K562 (cell line): ENCODE results near the gene NUDT1. TPM values are rescaled to one million over a fixed set of nuclear protein-coding genes. Genes with fewer than 3 reads are reported as not detected.

Experiments used
- ATAC-seq: fragments of 200-7000 bp; cut with Tn5 transposase; 3 replicates; pipeline ENCODE4 v1.9.1; 2020; ENCODE audit warnings: moderate library complexity
- BruUV-seq: library from RNA; stranded (reverse); fragments of 400-500 nt; replicated peaks from 2 replicates; lab custom pipeline; 2021; lab: Mats Ljungman, UMichigan
- CTCF ChIA-PET: fragments of 300-600 bp; formaldehyde crosslinking; extraction: SDS; loops from one replicate; lab custom pipeline; 2021; ENCODE audit warnings: low intra/inter-chr PET ratio; lab: Yijun Ruan, JAX
- POLR2A ChIA-PET: fragments of 300-600, 350-650 bp; sonication (Branson Sonifier 250); formaldehyde crosslinking; extraction: SDS; loops from one replicate; lab custom pipeline; 2021; ENCODE audit warnings: antibody characterized with exemption, inconsistent platforms; lab: Yijun Ruan, JAX
- DNase-seq, 4 experiments: peaks; one replicate each; pipeline versions ENCODE4 v3.0.0 to v3.0.0-alpha.2; 2011 to 2018; ENCODE audit warnings: low spot score in 3 of 4, mixed read lengths in 3 of 4; ENCODE audit errors: extremely low read depth in 1 of 4
- FAIRE-seq: peaks from 2 replicates; lab custom pipeline; 2011; peaks lifted over from hg19 to GRCh38; lab: Jason Lieb, UNC
- H2AFZ ChIP-seq: 2 replicates; pipeline ENCODE4 v1.6.0; 2011; ENCODE audit warnings: low read depth, low read length, control low read depth, inconsistent platforms
- H3K27ac ChIP-seq: fragments of 200-600 bp; 3 replicates; pipeline ENCODE4 v1.8.0; 2011; ENCODE audit warnings: low read depth, mild to moderate bottlenecking, control low read depth, inconsistent platforms, low read length, moderate library complexity, mixed read lengths; ENCODE audit errors: extremely low read depth
- H3K27me3 ChIP-seq, 2 experiments: fragments of 300-600 bp in 1 of 2; 2 replicates in 1 of 2; 3 replicates in 1 of 2; pipeline versions ENCODE4 v1.6.0 to v1.8.0; 2011; ENCODE audit warnings: inconsistent platforms in 2 of 2, low read length in 2 of 2, mild to moderate bottlenecking in 1 of 2, mixed read lengths in 1 of 2, moderate library complexity in 1 of 2; ENCODE audit not compliant: control insufficient read depth in 2 of 2, insufficient read depth in 2 of 2
- H3K36me3 ChIP-seq: fragments of 300-600 bp; 3 replicates; pipeline ENCODE4 v1.8.0; 2011; ENCODE audit warnings: mild to moderate bottlenecking, low read length, inconsistent platforms; ENCODE audit not compliant: control insufficient read depth, insufficient read depth
- H3K4me1 ChIP-seq, 2 experiments: fragments of 200-600 bp in 1 of 2; replicated peaks in 1 of 2; 2 replicates in 1 of 2; 3 replicates in 1 of 2; pipeline versions ENCODE4 v1.5.1 to v1.8.0; 2011; ENCODE audit warnings: inconsistent platforms in 2 of 2, low read length in 2 of 2, mild to moderate bottlenecking in 1 of 2, mixed read lengths in 1 of 2, moderate library complexity in 1 of 2; ENCODE audit not compliant: control insufficient read depth in 2 of 2, insufficient read depth in 2 of 2
- H3K4me2 ChIP-seq: 2 replicates; pipeline ENCODE4 v1.6.1; 2011; ENCODE audit warnings: low read length, control low read depth, inconsistent platforms, mixed read lengths; ENCODE audit not compliant: insufficient read depth
- H3K4me3 ChIP-seq: fragments of 200-600 bp; sonication (generic), shearing (Covaris generic); 2 replicates; pipeline ENCODE4 v1.5.1; 2016; ENCODE audit warnings: control low read depth, inconsistent platforms
- H3K79me2 ChIP-seq: fragments of 200-600 bp; 3 replicates; pipeline ENCODE4 v1.8.0; 2011; ENCODE audit warnings: low read length, inconsistent platforms; ENCODE audit not compliant: control insufficient read depth, insufficient read depth
- H3K9ac ChIP-seq, 2 experiments: 2 replicates each; pipeline versions ENCODE4 v1.6.0 to v1.6.1; 2011; ENCODE audit warnings: low read depth in 2 of 2, low read length in 2 of 2, control low read depth in 1 of 2, inconsistent platforms in 1 of 2, mild to moderate bottlenecking in 1 of 2, mixed read lengths in 1 of 2; ENCODE audit not compliant: insufficient read depth in 1 of 2
- H3K9me1 ChIP-seq: one replicate; pipeline ENCODE4 v1.6.0; 2011; ENCODE audit warnings: inconsistent platforms, mild to moderate bottlenecking, low read length, moderate library complexity; ENCODE audit not compliant: control insufficient read depth, insufficient read depth
- H3K9me3 ChIP-seq: replicated peaks from 2 replicates; pipeline ENCODE4 v1.5.1; 2011; ENCODE audit warnings: low read depth, low read length, inconsistent platforms; ENCODE audit not compliant: control insufficient read depth, insufficient read depth
- H4K20me1 ChIP-seq: replicated peaks from 2 replicates; pipeline ENCODE4 v1.6.1; 2011; ENCODE audit warnings: low read length, inconsistent platforms, mixed read lengths; ENCODE audit not compliant: control insufficient read depth, insufficient read depth
- DACH1 ChIP-seq: fragments of 450-650 bp; IDR thresholded peaks from 2 replicates; pipeline ENCODE4 v1.6.1; 2018; ENCODE audit not compliant: partially characterized antibody
- FIP1L1 ChIP-seq: fragments of 200-400 bp; formaldehyde crosslinking; IDR thresholded peaks from 2 replicates; pipeline ENCODE4 v1.6.1; 2018; ENCODE audit warnings: mild to moderate bottlenecking, low read depth, low read length; ENCODE audit not compliant: poor library complexity, severe bottlenecking
- HDAC3 ChIP-seq: fragments of 450-650 bp; IDR thresholded peaks from 2 replicates; pipeline ENCODE4 v1.6.1; 2018; ENCODE audit warnings: borderline replicate concordance, mild to moderate bottlenecking, moderate library complexity; ENCODE audit not compliant: partially characterized antibody
- HOXB6 ChIP-seq: fragments of 250-450 bp; sonication (Bioruptor Pico); IDR thresholded peaks from 2 replicates; pipeline ENCODE4 v1.5.1; 2022; ENCODE audit warnings: mild to moderate bottlenecking, borderline replicate concordance
- MTA3 ChIP-seq: fragments of 450-650 bp; formaldehyde crosslinking; IDR thresholded peaks from 2 replicates; pipeline ENCODE4 v1.6.1; 2017; ENCODE audit warnings: mild to moderate bottlenecking, borderline replicate concordance
- SAP30 ChIP-seq: fragments of 200-600 bp; sonication (generic); IDR thresholded peaks from 2 replicates; pipeline ENCODE4 v1.6.1; 2012; ENCODE audit warnings: borderline replicate concordance, low read depth, mild to moderate bottlenecking, moderate library complexity, low read length, control low read depth, inconsistent platforms; ENCODE audit not compliant: insufficient read depth, poor library complexity, severe bottlenecking
- SMAD2 ChIP-seq: fragments of 150-350 bp; IDR thresholded peaks from 2 replicates; pipeline ENCODE4 v1.6.1; 2014; ENCODE audit warnings: low read depth, mild to moderate bottlenecking, low read length
- SMARCB1 ChIP-seq: IDR thresholded peaks from 2 replicates; pipeline ENCODE4 v1.6.1; 2011; ENCODE audit warnings: improper control_type of control experiment, low read depth; ENCODE audit not compliant: insufficient read length
- SPI1 ChIP-seq: IDR thresholded peaks from 2 replicates; pipeline ENCODE4 v1.6.1; 2011; ENCODE audit warnings: low read depth, low read length, control low read depth, borderline replicate concordance
- TGIF2 ChIP-seq: sonication (generic); formaldehyde crosslinking; IDR thresholded peaks from 2 replicates; pipeline ENCODE4 v1.8.1; 2022; ENCODE audit warnings: mild to moderate bottlenecking, missing genetic modification reagents, moderate library complexity
- THAP12 ChIP-seq: fragments of 250-450 bp; sonication (Bioruptor Pico); IDR thresholded peaks from 2 replicates; pipeline ENCODE4 v1.9.0; 2021; ENCODE audit warnings: mild to moderate bottlenecking, inconsistent platforms
- ZNF143 ChIP-seq: sonication (generic); formaldehyde crosslinking; IDR thresholded peaks from 2 replicates; pipeline ENCODE4 v1.9.0; 2022; ENCODE audit warnings: mild to moderate bottlenecking, missing genetic modification reagents
- ZNF316 ChIP-seq: fragments of 450-650 bp; IDR thresholded peaks from 2 replicates; pipeline ENCODE4 v1.6.1; 2016
- ZSCAN32 ChIP-seq: fragments of 450-650 bp; formaldehyde crosslinking; IDR thresholded peaks from 2 replicates; pipeline ENCODE4 v1.4.0; 2020; ENCODE audit warnings: mild to moderate bottlenecking, moderate library complexity
- WGBS: fragments of 100-300 bp; shearing (Covaris generic); methylation state at CpG from one replicate; pipeline ENCODE4 v1.1.6; 2016; ENCODE audit warnings: low coverage, mixed read lengths; ENCODE audit not compliant: insufficient coverage; ENCODE audit errors: missing lambda C conversion rate; 5-methylcytosine and 5-hydroxymethylcytosine counted together
- in situ Hi-C: fragments of 300-500 bp; cut with MboI; formaldehyde crosslinking; loops from 4 replicates; pipeline ENCODE4 v1.15.0; 2018; ENCODE audit warnings: inconsistent platforms, mixed read lengths
- intact Hi-C: fragments of 100-400 bp; cut with micrococcal nuclease; formaldehyde crosslinking; loops from 2 replicates; pipeline ENCODE4 v1.14.2; 2022
- polyA plus RNA-seq, 8 experiments: library from polyadenylated mRNA; depleted of rRNA in 4 of 8; stranded (reverse) in 5 of 8; unstranded in 3 of 8; fragments of >200 nt; fragmentation: Nextera tagmentation in 2 of 8; fragmentation: Illumina TruSeq in 1 of 8; extraction: Ambion mirVana in 2 of 8; extraction: Trizol in 1 of 8; gene quantifications; 2 replicates each; pipeline versions ENCODE4 v1.2.1 to v1.2.3, GENCODE V29; 2011 to 2014; ENCODE audit warnings: inconsistent platforms in 1 of 8, missing spikeins in 1 of 8
- total RNA-seq, 7 experiments: library from RNA; depleted of rRNA in 6 of 7; stranded (reverse); fragments of >200 nt in 6 of 7; fragmentation: Illumina TruSeq in 2 of 7; extraction: Trizol in 2 of 7; gene quantifications; 2 replicates each; pipeline versions ENCODE4 v1.2.1 to v1.2.3, GENCODE V29; 2011 to 2021; ENCODE audit warnings: low replicate concordance in 1 of 7
- TF ChIP-seq, protein P1 (sequence below): IDR thresholded peaks from 3 replicates; pipeline ENCODE4 v1.6.1; 2011; ENCODE audit warnings: borderline replicate concordance, mild to moderate bottlenecking; ENCODE audit not compliant: insufficient read length, insufficient read depth
- TF ChIP-seq, protein P2 (sequence below): sonication (generic); formaldehyde crosslinking; IDR thresholded peaks from 2 replicates; pipeline ENCODE4 v1.8.0; 2022; ENCODE audit warnings: mild to moderate bottlenecking, missing genetic modification reagents

Gene NUDT1
- total and polyA plus RNA-seq, 9 of the 15 experiments (the other 6 are each of a cell fraction or from before 2014, with no cell fraction given), result 5.3 to 73.3 (median 29.6) TPM

DNA sequence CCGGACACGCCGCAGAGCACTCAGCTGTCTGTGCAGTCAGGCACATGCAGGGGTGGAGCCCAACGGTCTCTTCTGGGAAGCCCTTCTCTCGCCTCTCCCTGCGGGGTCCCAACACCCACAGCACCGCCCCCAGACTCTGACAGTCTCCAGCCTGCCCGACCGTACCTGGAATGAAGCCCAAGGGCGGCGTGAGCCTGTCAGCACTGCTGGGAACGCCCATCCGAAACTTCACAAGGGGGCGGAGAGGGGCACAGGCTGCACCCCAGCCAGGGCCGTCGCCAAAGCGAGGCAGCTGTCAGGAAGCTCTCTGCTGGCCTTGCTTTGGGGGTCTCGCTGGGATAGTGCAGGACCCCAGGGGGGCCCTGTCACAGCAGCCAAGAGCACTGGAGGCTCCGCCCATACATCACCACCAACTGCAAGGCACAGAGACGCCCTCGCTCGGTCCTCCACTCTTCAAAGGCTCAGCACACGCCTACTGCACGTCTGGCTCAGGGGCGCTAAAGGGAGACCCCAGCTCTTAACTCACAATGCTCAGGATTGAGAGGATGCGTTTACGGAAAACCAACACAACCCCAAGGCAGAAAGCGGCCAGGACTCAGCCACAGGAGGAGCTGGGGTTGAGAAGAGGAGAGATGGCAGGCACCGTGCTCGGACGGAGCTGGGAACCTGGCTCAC is 40.2 kb upstream of the NUDT1 start:
- intact Hi-C loops (loop anchor here (10.0 kb wide), 1 partner anchor 627 kb away; the partner anchor contains the start of gene PSMG3), in situ Hi-C loops (loop anchor here (10.0 kb wide), 1 partner anchor 617 kb away; no protein-coding TSS in a partner anchor)
- ATAC-seq (no peak), DNase-seq (no peak), FAIRE-seq (no peak)
- Histone ChIP-seq H3K9ac (peak overlapping the region in 1 of 2 experiments; percentile 4; a peak in 1 of 4 replicates), H3K9me1 (no peaks in the 10 kb centered on the region), H3K4me2 (no peak overlapping the region), H3K4me1 (peaks cover 0 to 17% of the 10 kb centered on the region in 2 experiments; a peak in 1 of 5 replicates), H3K9me3 (no peaks in the 10 kb centered on the region), H4K20me1 (0 out of 2 replicates have a peak, but pooled peaks cover 3% of the 10 kb centered on the region), H3K4me3 (no peak overlapping the region), H3K36me3 (peaks cover 52% of the 10 kb centered on the region; the same call in 1 of the 3 replicates), H3K27ac (no peak overlapping the region), H3K79me2 (no peaks in the 10 kb centered on the region), H2AFZ (no peak overlapping the region), H3K27me3 (no peaks in the 10 kb centered on the region)
- CTCF ChIA-PET, result no interaction called here
- POLR2A ChIA-PET, result interaction anchor here (0.7 to 1.3 kb wide), 3 partner anchors 21 to 51 kb away, joined by 3 read pairs; no protein-coding TSS in a partner anchor
- BruUV-seq, result no TSS peak
- WGBS, result 86% methylated on average over 28 of the region's 31 CpGs
- TF ChIP-seq, protein P1, sequence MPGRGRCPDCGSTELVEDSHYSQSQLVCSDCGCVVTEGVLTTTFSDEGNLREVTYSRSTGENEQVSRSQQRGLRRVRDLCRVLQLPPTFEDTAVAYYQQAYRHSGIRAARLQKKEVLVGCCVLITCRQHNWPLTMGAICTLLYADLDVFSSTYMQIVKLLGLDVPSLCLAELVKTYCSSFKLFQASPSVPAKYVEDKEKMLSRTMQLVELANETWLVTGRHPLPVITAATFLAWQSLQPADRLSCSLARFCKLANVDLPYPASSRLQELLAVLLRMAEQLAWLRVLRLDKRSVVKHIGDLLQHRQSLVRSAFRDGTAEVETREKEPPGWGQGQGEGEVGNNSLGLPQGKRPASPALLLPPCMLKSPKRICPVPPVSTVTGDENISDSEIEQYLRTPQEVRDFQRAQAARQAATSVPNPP, result no peak
- TF ChIP-seq SMARCB1 (no peak), DACH1 (no peak), SMAD2 (no peak), ZNF143 (no peak), MTA3 (no peak), HDAC3 (no peak), FIP1L1 (no peak), TGIF2 (CRISPR knock-in tag) (no peak), SPI1 (no peak), ZSCAN32 (CRISPR knock-in tag) (no peak), HOXB6 (CRISPR knock-in tag) (no peak), SAP30 (no peak), THAP12 (CRISPR knock-in tag) (no peak), ZNF316 (no peak)
- TF ChIP-seq, protein P2, sequence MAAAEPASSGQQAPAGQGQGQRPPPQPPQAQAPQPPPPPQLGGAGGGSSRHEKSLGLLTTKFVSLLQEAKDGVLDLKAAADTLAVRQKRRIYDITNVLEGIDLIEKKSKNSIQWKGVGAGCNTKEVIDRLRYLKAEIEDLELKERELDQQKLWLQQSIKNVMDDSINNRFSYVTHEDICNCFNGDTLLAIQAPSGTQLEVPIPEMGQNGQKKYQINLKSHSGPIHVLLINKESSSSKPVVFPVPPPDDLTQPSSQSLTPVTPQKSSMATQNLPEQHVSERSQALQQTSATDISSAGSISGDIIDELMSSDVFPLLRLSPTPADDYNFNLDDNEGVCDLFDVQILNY, result no peak
